GM12878 (cell line): ENCODE measurements around the gene MSI2. TPM values are rescaled to one million over a fixed set of nuclear protein-coding genes. Genes with fewer than 3 reads are reported as not detected.

Experiments
- ATAC-seq: fragments of 200-7000 bp; cut with Tn5 transposase; 3 replicates; pipeline ENCODE4 v1.9.1; 2020; ENCODE audit warnings: mild to moderate bottlenecking, moderate library complexity
- BruUV-seq: library from RNA; stranded (reverse); fragments of 400-500 nt; replicated peaks from 2 replicates; lab custom pipeline; 2021; lab: Mats Ljungman, UMichigan
- CTCF ChIA-PET: fragments of 300-600 bp; sonication (Branson Sonifier 250); formaldehyde crosslinking; extraction: SDS; loops from one replicate; lab custom pipeline; 2021; ENCODE audit warnings: inconsistent platforms; lab: Yijun Ruan, JAX
- POLR2A ChIA-PET: fragments of 350-600 bp; formaldehyde crosslinking; extraction: SDS; loops from one replicate; lab custom pipeline; 2021; ENCODE audit warnings: inconsistent platforms; lab: Charles Lee
- RAD21 ChIA-PET: fragments of 300-600 bp; sonication (Branson Sonifier 250); formaldehyde crosslinking; loops from one replicate; lab custom pipeline; 2023; ENCODE audit warnings: antibody characterized with exemption; ENCODE audit not compliant: unreplicated experiment; lab: Charles Lee
- SMC1A ChIA-PET: fragments of 300-600 bp; sonication (Branson Sonifier 250); formaldehyde crosslinking; loops from one replicate; lab custom pipeline; 2023; ENCODE audit not compliant: unreplicated experiment, uncharacterized antibody; lab: Charles Lee
- DNase-seq: peaks from one replicate; pipeline ENCODE4 v3.0.0-alpha.2; 2011; ENCODE audit warnings: low read depth, low spot score
- FAIRE-seq: peaks from 3 replicates; lab custom pipeline; 2011; peaks lifted over from hg19 to GRCh38; lab: Jason Lieb, UNC
- H2AFZ ChIP-seq: 2 replicates; pipeline ENCODE4 v1.6.0; 2011; ENCODE audit warnings: low read depth, low read length, control low read depth; ENCODE audit not compliant: control insufficient read depth
- H3K27ac ChIP-seq: 2 replicates; pipeline ENCODE4 v1.5.1; 2011; ENCODE audit warnings: control low read depth; ENCODE audit not compliant: control insufficient read depth, insufficient read depth
- H3K27me3 ChIP-seq, 2 experiments: replicated peaks in 1 of 2; 2 replicates each; pipeline versions ENCODE4 v1.6.0 to v1.6.1; 2011; ENCODE audit warnings: low read length in 1 of 2; ENCODE audit not compliant: control insufficient read depth in 2 of 2, insufficient read depth in 2 of 2
- H3K36me3 ChIP-seq, 2 experiments: 2 replicates each; pipeline ENCODE4 v1.5.1; 2011; ENCODE audit warnings: low read length in 1 of 2; ENCODE audit not compliant: control insufficient read depth in 2 of 2, insufficient read depth in 2 of 2
- H3K4me1 ChIP-seq: 2 replicates; pipeline ENCODE4 v1.6.1; 2011; ENCODE audit warnings: mild to moderate bottlenecking, low read length, moderate library complexity, mixed read lengths; ENCODE audit not compliant: control insufficient read depth, insufficient read depth
- H3K4me2 ChIP-seq: 2 replicates; pipeline ENCODE4 v1.6.0; 2011; ENCODE audit warnings: control low read depth; ENCODE audit not compliant: control insufficient read depth, insufficient read depth
- H3K4me3 ChIP-seq: fragments of 200-600 bp; sonication (generic); 2 replicates; pipeline ENCODE4 v1.5.1; 2016
- H3K79me2 ChIP-seq: 2 replicates; pipeline ENCODE4 v1.6.0; 2011; ENCODE audit warnings: low read length; ENCODE audit not compliant: control insufficient read depth, insufficient read depth
- H3K9ac ChIP-seq: 2 replicates; pipeline ENCODE4 v1.8.0; 2011; ENCODE audit warnings: low read length, control low read depth, mixed read lengths; ENCODE audit not compliant: control insufficient read depth, insufficient read depth
- H3K9me3 ChIP-seq: replicated peaks from 3 replicates; pipeline ENCODE4 v1.5.1; 2011; ENCODE audit warnings: mild to moderate bottlenecking, low read length; ENCODE audit not compliant: control insufficient read depth, insufficient read depth
- H4K20me1 ChIP-seq: 2 replicates; pipeline ENCODE4 v1.6.0; 2011; ENCODE audit not compliant: control insufficient read depth, insufficient read depth
- BCL11A ChIP-seq: IDR thresholded peaks from 2 replicates; pipeline ENCODE4 v1.6.1; 2011; ENCODE audit warnings: low read depth, low read length
- BCL3 ChIP-seq: IDR thresholded peaks from 2 replicates; pipeline ENCODE4 v1.6.1; 2011; ENCODE audit warnings: borderline replicate concordance, low read depth, mild to moderate bottlenecking, moderate library complexity, low read length; ENCODE audit not compliant: insufficient read depth, poor library complexity, severe bottlenecking
- BHLHE40 ChIP-seq, 2 experiments: fragments of 450-650 bp in 1 of 2; IDR thresholded peaks; 2 replicates each; pipeline ENCODE4 v1.6.1; 2011 to 2017; ENCODE audit warnings: low read depth in 2 of 2, borderline replicate concordance in 1 of 2, improper control_type of control experiment in 1 of 2, low read length in 1 of 2, mild to moderate bottlenecking in 1 of 2
- FOXK2 ChIP-seq: fragments of 450-650 bp; IDR thresholded peaks from 2 replicates; pipeline ENCODE4 v1.6.1; 2017; ENCODE audit warnings: mild to moderate bottlenecking, moderate library complexity
- IKZF2 ChIP-seq, 2 experiments: fragments of 450-650 bp; IDR thresholded peaks; 2 replicates each; pipeline ENCODE4 v1.6.1; 2017; ENCODE audit warnings: mild to moderate bottlenecking in 2 of 2, moderate library complexity in 2 of 2
- IRF4 ChIP-seq: IDR thresholded peaks from 2 replicates; pipeline ENCODE4 v1.6.1; 2011; ENCODE audit warnings: low read depth, low read length
- MYB ChIP-seq: fragments of 150-350 bp; IDR thresholded peaks from 2 replicates; pipeline ENCODE4 v1.6.1; 2014; ENCODE audit warnings: mild to moderate bottlenecking, low read depth, low read length, borderline replicate concordance
- POU2F2 ChIP-seq: IDR thresholded peaks from 3 replicates; pipeline ENCODE4 v1.6.1; 2011; ENCODE audit warnings: low read depth, mild to moderate bottlenecking, low read length, borderline replicate concordance
- RUNX3 ChIP-seq: IDR thresholded peaks from 2 replicates; pipeline ENCODE4 v1.6.1; 2012; ENCODE audit warnings: low read length, inconsistent platforms
- TCF12 ChIP-seq: IDR thresholded peaks from 2 replicates; pipeline ENCODE4 v1.6.1; 2011; ENCODE audit warnings: low read depth, mild to moderate bottlenecking, low read length
- ZNF592 ChIP-seq: fragments of 450-650 bp; IDR thresholded peaks from 2 replicates; pipeline ENCODE4 v1.6.1; 2017; ENCODE audit warnings: mild to moderate bottlenecking, moderate library complexity
- ZNF622 ChIP-seq: fragments of 450-650 bp; IDR thresholded peaks from 2 replicates; pipeline ENCODE4 v1.6.1; 2017; ENCODE audit warnings: mild to moderate bottlenecking, inconsistent platforms
- WGBS: methylation state at CpG from one replicate; pipeline ENCODE4 v1.1.6; 2016; ENCODE audit warnings: low lambda C conversion rate; ENCODE audit not compliant: insufficient replicate concordance, insufficient coverage; ENCODE audit errors: missing lambda C conversion rate; 5-methylcytosine and 5-hydroxymethylcytosine counted together
- in situ Hi-C: fragments of 300-500 bp; cut with MboI; formaldehyde crosslinking; loops from 9 replicates; pipeline ENCODE4 v1.14.3; 2018; ENCODE audit warnings: mixed read lengths
- intact Hi-C: fragments of 100-400 bp; cut with micrococcal nuclease; formaldehyde crosslinking; loops from one replicate; pipeline ENCODE4 v1.14.2; 2022; ENCODE audit not compliant: unreplicated experiment
- polyA plus RNA-seq, 11 experiments: library from polyadenylated mRNA; depleted of rRNA in 4 of 11; unstranded in 6 of 11; stranded (reverse) in 5 of 11; fragments of >200 nt; fragmentation: Nextera tagmentation in 4 of 11; fragmentation: Illumina TruSeq in 1 of 11; extraction: Ambion mirVana in 4 of 11; extraction: Trizol in 1 of 11; gene quantifications; 1 replicate in 1 of 11; 2 replicates in 10 of 11; pipeline versions ENCODE4 v1.2.1 to v1.2.3, GENCODE V29; 2011 to 2016; ENCODE audit warnings: inconsistent platforms in 2 of 11, missing spikeins in 2 of 11, low read depth in 1 of 11
- total RNA-seq, 4 experiments: library from RNA; depleted of rRNA in 3 of 4; stranded (reverse); fragments of >200 nt in 3 of 4; fragmentation: Illumina TruSeq in 1 of 4; extraction: Trizol in 1 of 4; gene quantifications; 2 replicates each; pipeline versions ENCODE4 v1.2.1 to v1.2.3, GENCODE V29; 2013 to 2021
- TF ChIP-seq, protein P1 (sequence below): fragments of 450-650 bp; IDR thresholded peaks from 2 replicates; pipeline ENCODE4 v1.6.1; 2017; ENCODE audit warnings: mild to moderate bottlenecking, low read depth, inconsistent platforms; ENCODE audit not compliant: poor library complexity, severe bottlenecking
- TF ChIP-seq, protein P2 (sequence below): IDR thresholded peaks from 2 replicates; pipeline ENCODE4 v1.6.1; 2011; ENCODE audit warnings: low read depth, mild to moderate bottlenecking, low read length, moderate library complexity, borderline replicate concordance; ENCODE audit errors: extremely low read depth

MSI2 gene
- total and polyA plus RNA-seq, 10 of the 15 experiments (the other 5 are each of a cell fraction or from before 2014, with no cell fraction given): 6.1 to 76.1 (median 42.0) TPM

- Histone ChIP-seq H3K79me2 (peaks cover 11% of the 10 kb centered on the region), H3K4me2 (peak overlapping the region; percentile 46; the same call in 1 of the 2 replicates), H3K9me3 (no peaks in the 10 kb centered on the region), H3K9ac (peak overlapping the region; percentile 28; the same call in 1 of the 2 replicates), H3K4me3 (no peak overlapping the region), H3K27me3 (no peaks in the 10 kb centered on the region), H3K36me3 (peaks cover 6 to 8% of the 10 kb centered on the region in 2 experiments), H4K20me1 (no peaks in the 10 kb centered on the region), H2AFZ (no peak overlapping the region; the same call in 1 of the 2 replicates), H3K4me1 (peaks cover 9% of the 10 kb centered on the region), H3K27ac (peak overlapping the region; percentile 54)
- intact Hi-C loops: no loop called here
- peak; percentile 41 for FAIRE-seq
- DNase-seq: peak; percentile 46
- WGBS: 31% methylated on average over 13 of the region's 13 CpGs
- ChIA-PET RAD21 (interaction anchor here (0.7 to 10.7 kb wide), 11 partner anchors 10 to 339 kb away, joined by 3 to 71 read pairs (median 4); no protein-coding TSS in a partner anchor), CTCF (interaction anchor here (0.8 to 11.1 kb wide), 8 partner anchors 10 to 263 kb away, joined by 3 to 150 read pairs (median 4); no protein-coding TSS in a partner anchor), SMC1A (interaction anchor here (0.6 to 3.9 kb wide), 17 partner anchors 9 to 166 kb away, joined by 3 to 22 read pairs (median 5); no protein-coding TSS in a partner anchor), POLR2A (interaction anchor here (0.8 to 1.1 kb wide), 4 partner anchors 19 to 147 kb away, joined by 3 to 4 read pairs (median 3); no protein-coding TSS in a partner anchor)
- BruUV-seq: no TSS peak
- in situ Hi-C loops: no loop called here
- ATAC-seq: peak; percentile 92
- TF ChIP-seq, protein P1, sequence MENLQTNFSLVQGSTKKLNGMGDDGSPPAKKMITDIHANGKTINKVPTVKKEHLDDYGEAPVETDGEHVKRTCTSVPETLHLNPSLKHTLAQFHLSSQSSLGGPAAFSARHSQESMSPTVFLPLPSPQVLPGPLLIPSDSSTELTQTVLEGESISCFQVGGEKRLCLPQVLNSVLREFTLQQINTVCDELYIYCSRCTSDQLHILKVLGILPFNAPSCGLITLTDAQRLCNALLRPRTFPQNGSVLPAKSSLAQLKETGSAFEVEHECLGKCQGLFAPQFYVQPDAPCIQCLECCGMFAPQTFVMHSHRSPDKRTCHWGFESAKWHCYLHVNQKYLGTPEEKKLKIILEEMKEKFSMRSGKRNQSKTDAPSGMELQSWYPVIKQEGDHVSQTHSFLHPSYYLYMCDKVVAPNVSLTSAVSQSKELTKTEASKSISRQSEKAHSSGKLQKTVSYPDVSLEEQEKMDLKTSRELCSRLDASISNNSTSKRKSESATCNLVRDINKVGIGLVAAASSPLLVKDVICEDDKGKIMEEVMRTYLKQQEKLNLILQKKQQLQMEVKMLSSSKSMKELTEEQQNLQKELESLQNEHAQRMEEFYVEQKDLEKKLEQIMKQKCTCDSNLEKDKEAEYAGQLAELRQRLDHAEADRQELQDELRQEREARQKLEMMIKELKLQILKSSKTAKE: peak; percentile 20
- TF ChIP-seq BCL11A: 0 out of 2 replicates have a peak, but pooled peaks have one; percentile 11
- TF ChIP-seq RUNX3: peak; percentile 71
- TF ChIP-seq, protein P2, sequence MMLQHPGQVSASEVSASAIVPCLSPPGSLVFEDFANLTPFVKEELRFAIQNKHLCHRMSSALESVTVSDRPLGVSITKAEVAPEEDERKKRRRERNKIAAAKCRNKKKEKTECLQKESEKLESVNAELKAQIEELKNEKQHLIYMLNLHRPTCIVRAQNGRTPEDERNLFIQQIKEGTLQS: no peak
- peak; percentile 81; the same call in 1 of the 3 replicates for TF ChIP-seq POU2F2
- TF ChIP-seq BCL3: no peak
- no peak for TF ChIP-seq TCF12
- TF ChIP-seq FOXK2: no peak
- TF ChIP-seq ZNF622: no peak
- TF ChIP-seq IRF4: 0 out of 2 replicates have a peak, but pooled peaks have one; percentile 40
- TF ChIP-seq ZNF592: 0 out of 2 replicates have a peak, but pooled peaks have one; percentile 59
- TF ChIP-seq MYB: no peak
- no peak for TF ChIP-seq BHLHE40 (IDR thresholded peaks at IDR 0.05; ENCODE audit: borderline replicate concordance in 1 of 2, low read depth in 2 of 2, low read length in 1 of 2)
- TF ChIP-seq IKZF2 (IDR thresholded peaks at IDR 0.05): peak in 1 of 2 experiments; percentile 41; a peak in 1 of 4 replicates
Measured at GRCh38 chr17:57408071-57408811, 151.9 kb downstream of the MSI2 start.
